Measurements from ENCODE around the gene NSMCE3. TPM values are rescaled to one million over a fixed set of nuclear protein-coding genes. Genes with fewer than 3 reads are reported as not detected.
"Not testable (repeated sequence)": the region's sequence is repeated elsewhere in the genome, so short reads cannot be mapped to it uniquely, and the experiment has no call there.

Gene NSMCE3
- total RNA-seq, 1 experiment from 2014 or later: 14.6 TPM

- H3K4me3 ChIP-seq (ENCODE audit: low read length): no peak overlapping the region
- no peaks in the 10 kb centered on the region for H3K9me2 ChIP-seq (replicated peaks; ENCODE audit: insufficient read depth, low read length)
- no peak overlapping the region for H3K9ac ChIP-seq (ENCODE audit: low read length)
- H3K4me2 ChIP-seq (ENCODE audit: low read depth, low read length, poor library complexity, severe bottlenecking): no peak overlapping the region
- no peak overlapping the region for H2AFZ ChIP-seq (ENCODE audit: low read length)
- no peak for DNase-seq
- no peaks in the 10 kb centered on the region for H3K79me2 ChIP-seq (ENCODE audit: low read length)
- no peaks in the 10 kb centered on the region for H3K36me3 ChIP-seq (ENCODE audit: insufficient read depth, low read length)
- no peaks in the 10 kb centered on the region for H3K27me3 ChIP-seq (ENCODE audit: low read length)
- no peaks in the 10 kb centered on the region for H4K20me1 ChIP-seq (ENCODE audit: insufficient read depth, low read depth, low read length)
- no peak overlapping the region for H3K27ac ChIP-seq (ENCODE audit: low read length)
- 0 out of 2 replicates have a peak, but pooled peaks cover 4% of the 10 kb centered on the region for H3K9me3 ChIP-seq (ENCODE audit: low read length)
- no peaks in the 10 kb centered on the region for H3K4me1 ChIP-seq (ENCODE audit: low read length)
These were observed 27.0 kb downstream of the NSMCE3 start for GRCh38 chr15:29242456-29243242.

GRCh38 chr15:29241207-29241606 lies 28.4 kb downstream of the NSMCE3 start:
- Histone ChIP-seq H3K9me2 (replicated peaks; ENCODE audit: insufficient read depth, low read length) (no peaks in the 10 kb centered on the region), H3K4me3 (ENCODE audit: low read length) (no peak overlapping the region), H4K20me1 (ENCODE audit: insufficient read depth, low read depth, low read length) (no peaks in the 10 kb centered on the region), H3K4me1 (ENCODE audit: low read length) (no peaks in the 10 kb centered on the region), H2AFZ (ENCODE audit: low read length) (no peak overlapping the region), H3K9ac (ENCODE audit: low read length) (no peak overlapping the region), H3K27me3 (ENCODE audit: low read length) (no peaks in the 10 kb centered on the region), H3K36me3 (ENCODE audit: insufficient read depth, low read length) (no peaks in the 10 kb centered on the region), H3K27ac (ENCODE audit: low read length) (no peak overlapping the region), H3K79me2 (ENCODE audit: low read length) (no peaks in the 10 kb centered on the region), H3K4me2 (ENCODE audit: low read depth, low read length, poor library complexity, severe bottlenecking) (no peak overlapping the region), H3K9me3 (ENCODE audit: low read length) (0 out of 2 replicates have a peak, but pooled peaks cover 6% of the 10 kb centered on the region)
- DNase-seq: no peak

GRCh38 chr15:29239395-29239794 lies 30.2 kb downstream of the NSMCE3 start:
- Histone ChIP-seq H3K4me2 (ENCODE audit: low read depth, low read length, poor library complexity, severe bottlenecking) (no peak overlapping the region), H4K20me1 (ENCODE audit: insufficient read depth, low read depth, low read length) (no peaks in the 10 kb centered on the region), H3K27me3 (ENCODE audit: low read length) (no peaks in the 10 kb centered on the region), H3K9me3 (ENCODE audit: low read length) (0 out of 2 replicates have a peak, but pooled peaks cover 6% of the 10 kb centered on the region), H3K9me2 (replicated peaks; ENCODE audit: insufficient read depth, low read length) (no peaks in the 10 kb centered on the region), H3K36me3 (ENCODE audit: insufficient read depth, low read length) (no peaks in the 10 kb centered on the region), H3K27ac (ENCODE audit: low read length) (no peak overlapping the region), H3K4me3 (ENCODE audit: low read length) (no peak overlapping the region), H3K9ac (ENCODE audit: low read length) (no peak overlapping the region), H3K79me2 (ENCODE audit: low read length) (no peaks in the 10 kb centered on the region), H2AFZ (ENCODE audit: low read length) (no peak overlapping the region), H3K4me1 (ENCODE audit: low read length) (no peaks in the 10 kb centered on the region)
- DNase-seq: no peak

- H3K9me3 ChIP-seq (ENCODE audit: low read length): 0 out of 2 replicates have a peak, but pooled peaks cover 6% of the 10 kb centered on the region
- no peak overlapping the region for H3K27ac ChIP-seq (ENCODE audit: low read length)
- H3K9me2 ChIP-seq (replicated peaks; ENCODE audit: insufficient read depth, low read length): no peaks in the 10 kb centered on the region
- H3K4me3 ChIP-seq (ENCODE audit: low read length): no peak overlapping the region
- no peak overlapping the region for H3K9ac ChIP-seq (ENCODE audit: low read length)
- no peak overlapping the region for H2AFZ ChIP-seq (ENCODE audit: low read length)
- no peaks in the 10 kb centered on the region for H4K20me1 ChIP-seq (ENCODE audit: insufficient read depth, low read depth, low read length)
- no peaks in the 10 kb centered on the region for H3K4me1 ChIP-seq (ENCODE audit: low read length)
- no peaks in the 10 kb centered on the region for H3K27me3 ChIP-seq (ENCODE audit: low read length)
- H3K79me2 ChIP-seq (ENCODE audit: low read length): no peaks in the 10 kb centered on the region
- H3K4me2 ChIP-seq (ENCODE audit: low read depth, low read length, poor library complexity, severe bottlenecking): no peak overlapping the region
- DNase-seq: no peak
- H3K36me3 ChIP-seq (ENCODE audit: insufficient read depth, low read length): no peaks in the 10 kb centered on the region
These were observed 36.1 kb downstream of the NSMCE3 start for GRCh38 chr15:29233566-29233965.

GRCh38 chr15:29226436-29227208 lies 43.0 kb downstream of the NSMCE3 start:
- H3K27ac ChIP-seq (ENCODE audit: low read length): no peak overlapping the region
- no peak overlapping the region for H2AFZ ChIP-seq (ENCODE audit: low read length)
- no peaks in the 10 kb centered on the region for H3K27me3 ChIP-seq (ENCODE audit: low read length)
- no peak overlapping the region for H3K4me3 ChIP-seq (ENCODE audit: low read length)
- no peaks in the 10 kb centered on the region for H3K4me1 ChIP-seq (ENCODE audit: low read length)
- H3K9ac ChIP-seq (ENCODE audit: low read length): no peak overlapping the region
- no peaks in the 10 kb centered on the region for H3K36me3 ChIP-seq (ENCODE audit: insufficient read depth, low read length)
- no peaks in the 10 kb centered on the region; the same call in 1 of the 2 replicates for H3K9me3 ChIP-seq (ENCODE audit: low read length)
- no peaks in the 10 kb centered on the region for H4K20me1 ChIP-seq (ENCODE audit: insufficient read depth, low read depth, low read length)
- H3K4me2 ChIP-seq (ENCODE audit: low read depth, low read length, poor library complexity, severe bottlenecking): no peak overlapping the region
- DNase-seq: no peak
- no peaks in the 10 kb centered on the region for H3K9me2 ChIP-seq (replicated peaks; ENCODE audit: insufficient read depth, low read length)
- no peaks in the 10 kb centered on the region for H3K79me2 ChIP-seq (ENCODE audit: low read length)

- Histone ChIP-seq H3K9me3 (ENCODE audit: low read length) (no peaks in the 10 kb centered on the region; the same call in 1 of the 2 replicates), H3K4me2 (ENCODE audit: low read depth, low read length, poor library complexity, severe bottlenecking) (no peak overlapping the region), H3K9me2 (replicated peaks; ENCODE audit: insufficient read depth, low read length) (no peaks in the 10 kb centered on the region), H3K4me1 (ENCODE audit: low read length) (no peaks in the 10 kb centered on the region), H3K79me2 (ENCODE audit: low read length) (no peaks in the 10 kb centered on the region), H3K4me3 (ENCODE audit: low read length) (no peak overlapping the region), H3K36me3 (ENCODE audit: insufficient read depth, low read length) (no peaks in the 10 kb centered on the region), H4K20me1 (ENCODE audit: insufficient read depth, low read depth, low read length) (no peaks in the 10 kb centered on the region), H3K9ac (ENCODE audit: low read length) (no peak overlapping the region), H3K27ac (ENCODE audit: low read length) (no peak overlapping the region), H2AFZ (ENCODE audit: low read length) (no peak overlapping the region), H3K27me3 (ENCODE audit: low read length) (no peaks in the 10 kb centered on the region)
- DNase-seq: no peak
These were observed 43.9 kb downstream of the NSMCE3 start for GRCh38 chr15:29225534-29226234.

GRCh38 chr15:29224987-29225363 lies 44.6 kb downstream of the NSMCE3 start:
- H3K79me2 ChIP-seq (ENCODE audit: low read length); H3K9ac ChIP-seq (ENCODE audit: low read length); H4K20me1 ChIP-seq (ENCODE audit: insufficient read depth, low read depth, low read length); H3K4me1 ChIP-seq (ENCODE audit: low read length); H3K4me2 ChIP-seq (ENCODE audit: low read depth, low read length, poor library complexity, severe bottlenecking); H3K27ac ChIP-seq (ENCODE audit: low read length); H3K9me3 ChIP-seq (ENCODE audit: low read length); H3K4me3 ChIP-seq (ENCODE audit: low read length); H3K36me3 ChIP-seq (ENCODE audit: insufficient read depth, low read length); DNase-seq; H3K27me3 ChIP-seq (ENCODE audit: low read length); H2AFZ ChIP-seq (ENCODE audit: low read length); H3K9me2 ChIP-seq (replicated peaks; ENCODE audit: insufficient read depth, low read length): not testable (repeated sequence)
